HUES6 (cell line): ENCODE results near the gene COL10A1.

Source experiments
- H3K27ac ChIP-seq: 2 replicates; pipeline ENCODE4 v1.7.0; 2013; ENCODE audit warnings: low read depth, mild to moderate bottlenecking, low read length, inconsistent platforms
- H3K27me3 ChIP-seq: 2 replicates; pipeline ENCODE4 v1.6.1; 2013; ENCODE audit warnings: low read length; ENCODE audit not compliant: control insufficient read depth, insufficient read depth
- H3K36me3 ChIP-seq: 2 replicates; pipeline ENCODE4 v1.6.1; 2013; ENCODE audit warnings: low read length; ENCODE audit not compliant: control insufficient read depth, insufficient read depth
- H3K4me1 ChIP-seq: 2 replicates; pipeline ENCODE4 v1.6.1; 2013; ENCODE audit warnings: low read length; ENCODE audit not compliant: control insufficient read depth, insufficient read depth
- H3K4me3 ChIP-seq: 2 replicates; pipeline ENCODE4 v1.5.1; 2013; ENCODE audit warnings: low read depth, low read length
- H3K9ac ChIP-seq: one replicate; pipeline ENCODE4 v1.6.1; 2013; ENCODE audit warnings: mild to moderate bottlenecking, low read length
- H3K9me3 ChIP-seq: 2 replicates; pipeline ENCODE4 v1.6.1; 2013; ENCODE audit warnings: low read depth, low read length; ENCODE audit not compliant: control insufficient read depth, insufficient read depth

The COL10A1 gene

DNA sequence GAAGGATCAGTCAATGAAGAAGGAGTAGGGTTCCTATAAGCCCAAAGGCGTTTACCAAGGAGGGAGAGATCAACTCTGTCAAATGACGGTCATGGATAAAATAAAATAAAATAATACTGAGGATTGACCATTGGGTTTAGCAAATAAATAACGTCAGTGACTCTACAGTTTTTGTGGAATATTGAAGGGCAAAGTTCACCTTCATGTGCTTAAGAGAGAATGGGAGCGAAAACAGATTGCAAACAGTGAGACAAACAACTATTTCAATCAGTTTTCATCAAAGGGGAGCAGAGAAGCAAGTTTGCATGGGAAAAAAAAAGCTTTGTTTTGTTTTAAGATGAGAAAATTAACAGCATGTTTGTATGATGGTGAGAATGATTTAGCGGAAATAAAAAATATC, 42.9 kb downstream of the COL10A1 start:
- H3K4me1 ChIP-seq: no peaks in the 10 kb centered on the region
- H3K27ac ChIP-seq: no peak overlapping the region
- H3K9ac ChIP-seq: no peak overlapping the region
- H3K27me3 ChIP-seq: no peaks in the 10 kb centered on the region
- H3K9me3 ChIP-seq: no peaks in the 10 kb centered on the region
- H3K4me3 ChIP-seq: no peak overlapping the region
- H3K36me3 ChIP-seq: no peaks in the 10 kb centered on the region

GRCh38 chr6:116078945-116079344, 47.0 kb downstream of the COL10A1 start:
- no peak overlapping the region for H3K9ac ChIP-seq
- H3K4me1 ChIP-seq: 0 out of 2 replicates have a peak, but pooled peaks cover 3% of the 10 kb centered on the region
- no peak overlapping the region for H3K4me3 ChIP-seq
- no peaks in the 10 kb centered on the region for H3K27me3 ChIP-seq
- no peak overlapping the region for H3K27ac ChIP-seq
- H3K36me3 ChIP-seq: no peaks in the 10 kb centered on the region
- no peaks in the 10 kb centered on the region for H3K9me3 ChIP-seq

GRCh38 chr6:116078522-116078921, 47.4 kb downstream of the COL10A1 start:
- no peak overlapping the region for H3K9ac ChIP-seq
- no peaks in the 10 kb centered on the region for H3K27me3 ChIP-seq
- H3K4me1 ChIP-seq: 0 out of 2 replicates have a peak, but pooled peaks cover 3% of the 10 kb centered on the region
- no peaks in the 10 kb centered on the region for H3K36me3 ChIP-seq
- H3K27ac ChIP-seq: no peak overlapping the region
- no peak overlapping the region for H3K4me3 ChIP-seq
- H3K9me3 ChIP-seq: no peaks in the 10 kb centered on the region

GRCh38 chr6:116074732-116075390, 51.1 kb downstream of the COL10A1 start:
- Histone ChIP-seq H3K4me3 (no peak overlapping the region), H3K4me1 (0 out of 2 replicates have a peak, but pooled peaks cover 3% of the 10 kb centered on the region), H3K9me3 (no peaks in the 10 kb centered on the region), H3K27me3 (no peaks in the 10 kb centered on the region), H3K9ac (no peak overlapping the region), H3K36me3 (no peaks in the 10 kb centered on the region), H3K27ac (no peak overlapping the region)

GRCh38 chr6:116073765-116074440, 52.0 kb downstream of the COL10A1 start:
- Histone ChIP-seq H3K4me3 (no peak overlapping the region), H3K4me1 (0 out of 2 replicates have a peak, but pooled peaks cover 3% of the 10 kb centered on the region)

DNA sequence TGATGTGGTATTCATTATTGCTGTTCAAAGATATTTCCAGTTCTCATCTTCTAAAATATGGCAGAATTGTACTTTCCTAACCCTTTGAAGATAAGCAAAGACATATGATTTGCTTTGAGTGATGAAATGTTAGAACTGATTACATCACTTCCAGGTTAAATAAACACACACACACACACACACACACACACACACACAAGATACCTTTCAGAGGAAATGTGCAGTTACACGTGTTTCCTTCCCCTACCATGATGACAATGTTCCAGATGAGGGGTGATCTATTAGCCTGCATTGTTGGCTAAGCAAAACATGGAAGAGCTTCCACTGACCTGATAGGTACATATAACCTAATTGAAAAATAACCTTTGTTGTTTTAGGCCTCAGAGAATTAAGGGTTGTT, 53.6 kb downstream of the COL10A1 start:
- Histone ChIP-seq H3K27me3 (no peaks in the 10 kb centered on the region), H3K9ac (no peak overlapping the region), H3K4me1 (0 out of 2 replicates have a peak, but pooled peaks cover 1% of the 10 kb centered on the region), H3K36me3 (no peaks in the 10 kb centered on the region), H3K9me3 (no peaks in the 10 kb centered on the region), H3K27ac (no peak overlapping the region), H3K4me3 (no peak overlapping the region)

More at GRCh38 chr6:116073765-116074440, 52.0 kb downstream of the COL10A1 start:
- Histone ChIP-seq H3K27me3 (no peaks in the 10 kb centered on the region), H3K27ac (no peak overlapping the region), H3K36me3 (no peaks in the 10 kb centered on the region), H3K9me3 (no peaks in the 10 kb centered on the region), H3K9ac (no peak overlapping the region)

DNA sequence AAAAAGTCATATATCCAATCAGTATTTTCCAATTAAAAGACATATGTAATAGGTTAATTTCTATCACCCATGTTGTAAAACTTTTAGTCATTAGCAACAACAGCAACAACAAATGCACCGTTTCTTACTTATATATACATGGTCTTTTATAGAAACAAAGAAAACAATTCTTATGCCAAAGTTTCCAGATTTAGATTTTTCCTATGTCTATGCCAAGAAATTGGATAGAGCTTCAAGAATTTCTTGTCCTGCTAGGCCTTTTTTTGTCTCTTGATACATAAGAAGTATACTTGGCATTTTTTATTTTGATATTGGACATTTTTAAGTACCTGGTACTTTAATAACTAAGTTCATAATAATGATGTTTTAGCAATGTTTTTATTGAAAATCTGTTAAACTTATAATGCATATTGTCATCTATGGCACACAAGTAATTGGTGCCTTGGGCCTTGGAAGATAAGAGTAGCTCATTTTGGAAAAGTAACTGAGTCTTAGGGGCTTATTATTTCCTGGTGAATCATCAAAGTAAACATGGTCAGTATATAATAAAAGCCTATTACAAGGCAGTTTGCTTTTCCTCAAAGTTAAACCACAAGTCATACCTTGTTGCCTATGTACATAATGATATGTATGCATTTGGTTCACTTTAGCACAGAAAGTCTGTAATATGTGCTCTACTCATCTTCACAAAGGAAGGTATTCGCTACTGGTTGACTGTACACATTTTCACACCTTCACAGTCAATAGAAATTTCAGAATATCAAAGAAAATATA, 55.1 kb downstream of the COL10A1 start:
- no peak overlapping the region for H3K27ac ChIP-seq

DNA sequence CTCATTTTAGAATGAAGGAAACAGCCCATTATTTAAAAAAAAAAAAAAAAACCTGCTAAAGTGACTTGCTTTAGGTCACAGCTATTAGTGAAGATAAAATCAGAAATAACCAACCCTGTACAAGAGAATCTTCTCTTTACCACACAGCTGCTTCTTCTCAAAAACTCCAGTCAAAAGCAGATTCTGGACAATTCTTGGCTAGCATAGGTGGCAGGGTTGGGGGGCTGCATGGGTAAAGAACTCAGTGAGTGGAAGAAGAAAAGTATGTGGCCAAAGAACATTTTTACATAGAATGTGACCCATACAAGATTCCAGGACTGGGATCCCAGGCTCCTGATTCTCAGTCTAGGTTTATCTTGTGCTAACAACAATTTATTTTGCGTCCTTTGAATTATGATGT, 55.8 kb downstream of the COL10A1 start:
- Histone ChIP-seq H3K27ac (no peak overlapping the region), H3K9me3 (no peaks in the 10 kb centered on the region)

More for the DNA sequence above, 55.1 kb downstream of the COL10A1 start:
- Histone ChIP-seq H3K9me3 (no peaks in the 10 kb centered on the region), H3K36me3 (no peaks in the 10 kb centered on the region), H3K9ac (no peak overlapping the region), H3K4me3 (no peak overlapping the region), H3K27me3 (no peaks in the 10 kb centered on the region), H3K4me1 (no peaks in the 10 kb centered on the region)

More for the DNA sequence above, 55.8 kb downstream of the COL10A1 start:
- Histone ChIP-seq H3K36me3 (no peaks in the 10 kb centered on the region), H3K4me1 (no peaks in the 10 kb centered on the region), H3K4me3 (no peak overlapping the region), H3K27me3 (no peaks in the 10 kb centered on the region), H3K9ac (no peak overlapping the region)
